ENCODE data around the gene MYADML2.
"Not testable (repeated sequence)": the region's sequence is repeated elsewhere in the genome, so short reads cannot be mapped to it uniquely, and the experiment has no call there.

MYADML2 gene

GRCh38 chr17:81947189-81947588 lies at the start of gene MYADML2:
Gene MYADML2, minus strand, starts transcription at chr17:81947233. Its CDS starts 5,492 bp downstream, at chr17:81941741.
- no peak for DNase-seq

- no peak for DNase-seq
These were observed 49.3 kb upstream of the MYADML2 start for GRCh38 chr17:81996232-81996756.

- DNase-seq = no peak
These were observed 48.6 kb upstream of the MYADML2 start for GRCh38 chr17:81995463-81996231.

GRCh38 chr17:81994593-81995462 lies 47.8 kb upstream of the MYADML2 start:
- no peak for DNase-seq

GRCh38 chr17:81993729-81994592 lies 46.9 kb upstream of the MYADML2 start:
- DNase-seq = no peak

- no peak for DNase-seq
These were observed 45.5 kb upstream of the MYADML2 start for GRCh38 chr17:81992306-81993102.

- peak; percentile 42 for DNase-seq
These were observed 44.8 kb upstream of the MYADML2 start for GRCh38 chr17:81991684-81992305.

- DNase-seq = no peak
These were observed 44.0 kb upstream of the MYADML2 start for GRCh38 chr17:81990836-81991683.

- no peak for DNase-seq
These were observed 40.2 kb upstream of the MYADML2 start for GRCh38 chr17:81987161-81987770.

- no peak for DNase-seq
These were observed 39.6 kb upstream of the MYADML2 start for GRCh38 chr17:81986606-81987005.

- DNase-seq = no peak
These were observed 37.9 kb upstream of the MYADML2 start for GRCh38 chr17:81984773-81985410.

GRCh38 chr17:81983639-81984373 lies 36.8 kb upstream of the MYADML2 start:
- DNase-seq = no peak

GRCh38 chr17:81983011-81983638 lies 36.1 kb upstream of the MYADML2 start:
- DNase-seq = no peak

- DNase-seq = not testable (repeated sequence)
These were observed 34.5 kb upstream of the MYADML2 start for GRCh38 chr17:81981511-81981910.

GRCh38 chr17:81980707-81981343 lies 33.8 kb upstream of the MYADML2 start:
- no peak for DNase-seq

- no peak for DNase-seq
These were observed 33.1 kb upstream of the MYADML2 start for GRCh38 chr17:81980122-81980521.

GRCh38 chr17:81978524-81979298 lies 31.7 kb upstream of the MYADML2 start:
- DNase-seq = no peak

Measured in NCI-H2171 treated with DMSO at 0.1 percent for 48 hours (cell line).